Activated CD8-positive, alpha-beta memory T cell treated with anti-CD3 and anti-CD28 coated beads for 36 hours (primary cell): Measurements from ENCODE around the gene BCAS3. TPM values are rescaled to one million over a fixed set of nuclear protein-coding genes. Genes with fewer than 3 reads are reported as not detected.

Source experiments
- CTCF ChIA-PET: fragments of 350-600 bp; sonication (Branson Sonifier 250); formaldehyde crosslinking; loops from one replicate; lab custom pipeline; 2021; ENCODE audit warnings: antibody characterized with exemption; lab: Charles Lee
- POLR2A ChIA-PET: fragments of 350-600 bp; sonication (Branson Sonifier 250); formaldehyde crosslinking; loops from one replicate; lab custom pipeline; 2021; ENCODE audit warnings: antibody characterized with exemption; lab: Charles Lee
- total RNA-seq, 2 experiments: library from RNA; stranded (reverse); gene quantifications; one replicate each; pipeline ENCODE4 v1.2.3, GENCODE V29; 2021

BCAS3 gene
- total RNA-seq, 2 experiments from 2014 or later = 6.9 to 9.3 TPM

DNA sequence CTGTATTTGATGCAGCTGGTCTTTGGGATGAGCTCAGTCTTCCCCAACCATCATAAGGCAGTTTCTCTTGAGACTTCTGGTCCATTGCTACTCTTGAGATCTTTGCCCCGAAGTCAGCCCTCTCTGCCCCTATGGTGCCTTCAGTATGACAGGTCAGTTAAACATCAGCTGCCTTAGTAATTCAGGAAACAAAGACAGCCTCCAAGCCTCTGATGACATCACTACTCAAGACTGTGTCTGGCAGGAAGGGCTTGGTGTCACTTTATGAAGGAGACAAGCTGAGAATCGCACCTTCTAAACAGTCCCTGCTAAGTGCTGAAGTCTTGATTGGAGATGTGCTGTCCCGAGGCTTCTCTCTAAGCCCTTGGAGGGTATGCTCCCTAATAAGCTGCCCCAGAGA lies 617.1 kb downstream of the BCAS3 start:
- ChIA-PET POLR2A (no interaction called here), CTCF (no interaction called here)

GRCh38 chr17:61296058-61296457 lies 618.4 kb downstream of the BCAS3 start:
- CTCF ChIA-PET = no interaction called here
- POLR2A ChIA-PET = no interaction called here

GRCh38 chr17:61299517-61300513 lies 622.2 kb downstream of the BCAS3 start:
- ChIA-PET CTCF (no interaction called here), POLR2A (no interaction called here)

DNA sequence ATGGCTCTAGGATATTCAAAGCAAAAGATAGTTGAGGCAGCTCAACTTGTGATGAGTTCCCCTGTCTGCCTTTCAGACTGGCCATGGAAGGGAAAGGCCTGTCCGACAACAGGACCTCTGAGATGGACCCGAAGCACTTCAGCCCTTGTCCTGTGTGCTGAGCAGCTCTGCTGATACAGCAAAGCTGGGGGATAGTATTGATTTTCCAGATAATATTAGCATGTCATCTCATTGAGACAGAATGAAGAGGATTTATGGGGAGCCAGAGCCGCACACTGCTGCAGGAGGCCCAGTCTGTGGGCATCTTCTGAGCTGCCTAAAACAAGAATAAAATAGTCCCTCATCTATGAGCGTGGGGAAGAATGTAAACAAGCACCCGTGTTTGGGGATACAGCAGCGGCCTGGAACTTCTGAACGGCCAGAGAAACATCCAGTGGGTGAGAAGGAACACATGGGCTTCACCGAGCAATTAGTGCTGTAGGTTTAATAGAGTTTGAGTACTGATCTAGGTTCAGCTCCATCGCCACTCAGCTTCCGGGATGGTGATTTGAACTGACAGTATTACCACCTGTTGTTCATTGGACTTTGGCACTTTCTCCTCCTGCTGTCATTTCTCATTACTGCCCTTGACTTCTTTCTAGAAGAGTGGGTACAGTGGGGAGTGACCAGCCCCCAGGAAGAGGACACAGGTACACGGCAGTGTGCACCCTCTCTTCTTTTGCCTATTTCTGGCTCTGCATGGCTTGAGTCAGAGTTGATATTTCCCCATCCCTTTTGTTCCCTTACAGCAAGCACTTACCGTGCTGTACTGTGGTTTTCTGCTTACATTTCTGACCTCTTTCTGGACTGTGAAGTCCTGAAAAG lies 625.5 kb downstream of the BCAS3 start:
- ChIA-PET CTCF (no interaction called here), POLR2A (no interaction called here)

DNA sequence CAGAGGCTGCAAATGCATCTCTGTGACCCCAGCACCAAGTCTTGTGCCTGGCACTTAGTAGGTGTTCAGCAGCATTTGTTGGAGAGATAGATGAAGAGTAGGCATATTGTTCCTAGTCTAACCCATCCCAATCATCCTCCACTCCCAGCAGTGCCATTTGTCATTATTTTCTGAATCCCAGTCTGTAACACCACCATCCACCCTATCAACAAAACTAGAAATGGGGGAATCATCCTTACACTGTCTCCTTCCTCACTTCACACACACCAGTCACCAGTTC lies 626.1 kb downstream of the BCAS3 start:
- CTCF ChIA-PET = no interaction called here
- POLR2A ChIA-PET = no interaction called here

- CTCF ChIA-PET = no interaction called here
- POLR2A ChIA-PET = no interaction called here
Observed at GRCh38 chr17:61305024-61305423, 627.4 kb downstream of the BCAS3 start.

- ChIA-PET CTCF (interaction anchor here (0.8 kb wide), 1 partner anchor 334 kb away, joined by 3 read pairs; no protein-coding TSS in a partner anchor), POLR2A (no interaction called here)
Observed at GRCh38 chr17:61306003-61306402, 628.4 kb downstream of the BCAS3 start.

DNA sequence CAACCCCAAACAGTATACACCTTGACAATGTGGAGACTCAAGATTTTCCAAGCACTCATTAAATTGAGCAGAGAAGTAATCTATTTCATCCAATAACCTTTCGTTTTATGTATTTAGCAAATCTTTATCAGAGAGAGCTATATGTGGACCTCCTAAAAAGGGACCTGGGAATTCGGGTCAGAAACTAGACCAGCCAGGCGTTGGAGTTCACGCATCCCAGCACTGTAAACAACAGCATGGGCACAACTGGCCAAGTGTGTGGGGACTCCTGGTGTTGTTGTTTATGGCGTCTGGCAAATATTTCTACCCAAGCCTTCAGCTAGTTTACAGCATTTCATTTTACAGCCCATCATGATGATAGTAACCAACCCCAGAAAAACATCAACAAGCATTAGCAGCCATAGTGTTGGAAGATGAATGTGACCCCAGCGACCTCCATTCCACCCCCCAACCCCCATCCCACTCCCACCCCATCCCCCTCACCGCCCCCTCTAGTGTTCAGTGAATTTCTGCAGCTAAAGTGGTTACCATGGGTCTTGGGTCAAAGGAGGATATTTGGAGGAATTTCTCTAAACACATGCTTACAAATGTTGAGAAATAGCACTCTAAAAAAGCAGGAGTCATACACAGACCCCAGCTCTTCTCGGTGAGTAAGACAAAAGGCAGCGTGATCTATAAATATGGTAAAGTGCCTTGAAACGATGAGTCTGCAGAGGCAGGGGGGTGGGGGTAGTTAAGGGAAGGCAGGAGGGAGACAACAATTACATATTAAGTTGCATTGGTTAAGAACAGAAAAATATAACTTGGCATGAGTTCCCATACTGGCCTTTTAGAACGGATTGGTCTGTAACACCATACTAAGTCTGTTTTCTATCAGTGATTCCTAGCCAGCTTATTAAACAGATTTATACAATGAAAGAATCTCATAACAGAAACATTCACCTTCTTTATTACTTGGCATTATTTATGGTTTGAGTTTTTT lies 630.5 kb downstream of the BCAS3 start:
- ChIA-PET POLR2A (no interaction called here), CTCF (no interaction called here)

DNA sequence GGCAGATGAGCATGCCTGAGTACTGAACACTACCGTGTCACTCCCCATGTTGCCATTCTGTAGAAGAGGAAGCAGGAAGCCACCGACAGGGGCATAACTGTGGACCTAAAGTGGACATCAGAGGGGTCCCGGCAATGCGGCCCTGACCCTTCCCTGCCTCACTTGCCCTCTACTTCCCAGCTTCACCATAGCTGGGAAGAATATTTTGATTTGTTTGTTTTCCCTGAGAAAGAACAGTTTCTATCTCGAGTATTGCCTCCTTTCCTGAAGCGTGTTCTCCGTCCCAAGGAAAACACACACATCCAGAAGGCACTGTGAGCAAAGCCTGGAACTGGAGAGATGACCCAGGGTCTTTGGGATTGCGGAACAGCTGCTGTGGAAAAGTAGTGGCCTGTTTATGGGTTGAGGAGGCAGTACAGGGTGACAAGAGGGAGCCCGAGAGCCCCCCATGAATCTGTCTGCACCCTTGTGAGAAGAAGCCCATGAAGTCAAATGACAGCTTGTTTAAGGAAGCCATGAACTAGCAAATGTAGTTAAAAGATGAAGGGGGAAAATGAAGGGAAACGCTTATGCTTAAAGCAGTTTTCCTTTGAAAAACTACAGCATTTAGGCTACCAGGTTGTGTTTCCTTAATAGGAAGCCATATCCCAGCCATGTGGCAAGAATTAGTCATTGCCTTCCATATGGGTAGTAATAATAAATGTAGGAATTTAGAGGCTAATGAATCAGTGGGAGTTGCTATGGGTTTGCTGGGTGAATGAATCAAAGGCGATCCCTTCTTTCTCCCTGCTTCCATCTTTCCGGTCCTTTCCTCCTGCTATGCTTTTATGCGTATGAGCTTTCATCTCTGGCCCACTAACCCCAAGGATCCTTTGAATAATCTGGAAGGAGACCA lies 632.0 kb downstream of the BCAS3 start:
- ChIA-PET CTCF (no interaction called here), POLR2A (no interaction called here)

DNA sequence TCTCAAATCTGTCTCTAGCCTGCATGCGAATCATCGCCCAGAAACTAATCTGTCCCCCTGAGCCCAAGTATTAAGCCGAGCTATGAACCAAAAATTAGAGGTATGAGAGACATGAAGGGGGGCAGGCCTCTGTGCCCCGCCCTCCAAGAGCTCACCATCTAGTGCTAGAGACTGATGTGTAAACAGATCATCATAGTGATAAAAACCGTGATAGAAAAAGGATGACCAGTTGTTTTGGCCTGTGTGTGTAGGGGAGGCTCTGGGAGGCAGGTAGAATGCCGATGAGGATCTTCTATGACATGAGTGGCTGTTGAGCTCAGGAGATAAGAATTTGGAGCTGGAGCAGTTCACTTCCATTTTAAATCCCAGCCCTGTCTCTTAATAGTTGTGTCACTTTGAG lies 632.9 kb downstream of the BCAS3 start:
- ChIA-PET CTCF (no interaction called here), POLR2A (no interaction called here)

GRCh38 chr17:61312406-61313295 lies 635.0 kb downstream of the BCAS3 start:
- ChIA-PET POLR2A (no interaction called here), CTCF (no interaction called here)

- CTCF ChIA-PET = no interaction called here
- POLR2A ChIA-PET = no interaction called here
Observed at GRCh38 chr17:61313461-61314326, 636.0 kb downstream of the BCAS3 start.

- POLR2A ChIA-PET = no interaction called here
- CTCF ChIA-PET = no interaction called here
Observed at GRCh38 chr17:61314368-61315078, 636.9 kb downstream of the BCAS3 start.

GRCh38 chr17:61316633-61317032 lies 639.0 kb downstream of the BCAS3 start:
- CTCF ChIA-PET = no interaction called here
- POLR2A ChIA-PET = no interaction called here

DNA sequence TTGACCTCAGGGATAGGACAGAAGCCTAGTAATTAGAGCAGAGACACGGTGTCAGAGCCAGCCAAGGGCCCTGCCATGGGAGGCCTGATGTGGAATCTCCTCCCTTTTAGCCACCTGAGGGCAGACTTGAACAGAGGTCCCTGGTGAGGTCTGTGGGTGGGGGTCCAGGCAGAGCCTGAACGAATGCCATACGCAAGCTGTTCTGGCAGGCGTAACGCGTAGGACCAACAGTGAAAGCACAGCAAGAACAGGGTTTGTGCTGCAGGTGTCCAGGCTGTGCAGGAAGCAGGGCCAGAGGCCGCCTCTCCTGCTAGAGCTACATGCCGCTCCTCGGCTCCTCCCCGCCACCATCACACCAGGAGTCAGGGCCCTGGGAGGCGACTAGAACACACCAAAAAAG lies 640.1 kb downstream of the BCAS3 start:
- POLR2A ChIA-PET = no interaction called here
- CTCF ChIA-PET = no interaction called here

- POLR2A ChIA-PET = no interaction called here
- CTCF ChIA-PET = no interaction called here
Observed at GRCh38 chr17:61318684-61319098, 641.0 kb downstream of the BCAS3 start.
